ENCODE data around the gene IQCE.

The IQCE gene

DNA sequence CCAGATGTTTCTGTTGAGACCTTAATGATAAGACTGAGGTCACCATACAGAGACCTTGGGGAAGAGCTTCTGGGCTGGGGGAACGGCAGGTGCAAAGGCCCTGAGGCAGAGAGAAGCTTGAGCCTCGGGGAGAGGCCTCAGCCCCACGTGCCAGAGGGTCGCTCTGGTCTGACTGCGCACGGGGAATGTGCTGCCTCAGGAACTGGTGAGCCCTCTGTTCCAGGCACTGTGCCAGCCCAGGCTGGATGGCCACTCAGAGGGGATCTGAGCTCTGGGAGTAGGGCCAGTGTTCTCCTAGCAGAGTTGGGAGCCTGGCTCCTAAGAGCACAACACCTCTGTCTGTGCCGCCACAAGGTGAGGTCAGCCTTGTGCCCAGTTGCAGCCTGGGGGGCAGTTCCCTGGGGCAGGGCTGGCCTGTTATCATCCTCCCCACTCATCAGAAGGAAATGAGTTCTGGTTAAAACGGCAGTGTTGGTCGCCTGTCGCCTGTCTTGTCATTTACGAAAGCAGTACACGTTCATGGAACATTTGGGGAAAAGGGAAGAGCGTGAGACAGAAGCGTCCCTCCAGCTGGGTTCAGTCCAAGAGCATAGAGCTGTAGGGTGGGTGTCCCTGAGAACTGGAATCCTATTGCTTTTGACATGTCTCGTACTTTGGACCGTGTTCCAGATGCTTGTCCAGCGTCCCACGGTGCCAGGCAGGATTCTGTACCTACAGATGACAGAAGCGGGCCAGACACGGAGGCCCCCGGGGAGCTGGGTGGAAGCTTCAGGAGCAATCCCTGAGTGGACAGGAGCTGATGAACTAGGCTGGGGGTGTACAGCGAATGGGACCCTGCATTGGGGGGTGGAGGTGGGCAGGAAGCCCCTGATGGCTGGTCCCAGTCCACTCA lies 77.3 kb downstream of the IQCE start:
- DNase-seq (ENCODE audit: low read depth) = no peak
- TF ChIP-seq, protein P1, sequence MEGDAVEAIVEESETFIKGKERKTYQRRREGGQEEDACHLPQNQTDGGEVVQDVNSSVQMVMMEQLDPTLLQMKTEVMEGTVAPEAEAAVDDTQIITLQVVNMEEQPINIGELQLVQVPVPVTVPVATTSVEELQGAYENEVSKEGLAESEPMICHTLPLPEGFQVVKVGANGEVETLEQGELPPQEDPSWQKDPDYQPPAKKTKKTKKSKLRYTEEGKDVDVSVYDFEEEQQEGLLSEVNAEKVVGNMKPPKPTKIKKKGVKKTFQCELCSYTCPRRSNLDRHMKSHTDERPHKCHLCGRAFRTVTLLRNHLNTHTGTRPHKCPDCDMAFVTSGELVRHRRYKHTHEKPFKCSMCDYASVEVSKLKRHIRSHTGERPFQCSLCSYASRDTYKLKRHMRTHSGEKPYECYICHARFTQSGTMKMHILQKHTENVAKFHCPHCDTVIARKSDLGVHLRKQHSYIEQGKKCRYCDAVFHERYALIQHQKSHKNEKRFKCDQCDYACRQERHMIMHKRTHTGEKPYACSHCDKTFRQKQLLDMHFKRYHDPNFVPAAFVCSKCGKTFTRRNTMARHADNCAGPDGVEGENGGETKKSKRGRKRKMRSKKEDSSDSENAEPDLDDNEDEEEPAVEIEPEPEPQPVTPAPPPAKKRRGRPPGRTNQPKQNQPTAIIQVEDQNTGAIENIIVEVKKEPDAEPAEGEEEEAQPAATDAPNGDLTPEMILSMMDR (conservative IDR thresholded peaks at IDR 0.05; ENCODE audit: low read depth, low read length) = no peak
- H3K4me3 ChIP-seq (ENCODE audit: low read depth, low read length) = no peak overlapping the region

DNA sequence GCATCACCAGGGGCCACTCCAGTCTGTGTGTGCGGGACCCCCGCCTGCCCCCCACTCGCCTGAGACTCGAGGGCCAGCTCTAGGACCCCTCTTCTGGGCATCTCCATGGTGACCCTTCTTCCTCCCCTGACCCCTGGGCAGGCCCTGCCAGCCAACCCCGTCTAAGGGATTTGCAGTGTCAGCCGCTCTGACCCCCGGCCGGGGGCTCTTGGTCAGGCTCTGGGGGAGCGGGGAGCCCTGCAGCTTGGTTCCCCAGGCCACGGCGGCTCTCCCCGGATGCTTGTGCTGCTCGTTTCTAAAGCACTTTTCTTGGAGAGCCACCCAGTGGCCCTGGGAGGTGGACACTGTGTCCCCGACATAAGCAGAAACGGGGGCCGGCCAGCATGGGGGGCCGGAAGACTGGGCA lies 78.3 kb downstream of the IQCE start:
- DNase-seq (ENCODE audit: low read depth) = no peak
- TF ChIP-seq, protein P1 (conservative IDR thresholded peaks at IDR 0.05; ENCODE audit: low read depth, low read length) = no peak
- no peak overlapping the region for H3K4me3 ChIP-seq (ENCODE audit: low read depth, low read length)

DNA sequence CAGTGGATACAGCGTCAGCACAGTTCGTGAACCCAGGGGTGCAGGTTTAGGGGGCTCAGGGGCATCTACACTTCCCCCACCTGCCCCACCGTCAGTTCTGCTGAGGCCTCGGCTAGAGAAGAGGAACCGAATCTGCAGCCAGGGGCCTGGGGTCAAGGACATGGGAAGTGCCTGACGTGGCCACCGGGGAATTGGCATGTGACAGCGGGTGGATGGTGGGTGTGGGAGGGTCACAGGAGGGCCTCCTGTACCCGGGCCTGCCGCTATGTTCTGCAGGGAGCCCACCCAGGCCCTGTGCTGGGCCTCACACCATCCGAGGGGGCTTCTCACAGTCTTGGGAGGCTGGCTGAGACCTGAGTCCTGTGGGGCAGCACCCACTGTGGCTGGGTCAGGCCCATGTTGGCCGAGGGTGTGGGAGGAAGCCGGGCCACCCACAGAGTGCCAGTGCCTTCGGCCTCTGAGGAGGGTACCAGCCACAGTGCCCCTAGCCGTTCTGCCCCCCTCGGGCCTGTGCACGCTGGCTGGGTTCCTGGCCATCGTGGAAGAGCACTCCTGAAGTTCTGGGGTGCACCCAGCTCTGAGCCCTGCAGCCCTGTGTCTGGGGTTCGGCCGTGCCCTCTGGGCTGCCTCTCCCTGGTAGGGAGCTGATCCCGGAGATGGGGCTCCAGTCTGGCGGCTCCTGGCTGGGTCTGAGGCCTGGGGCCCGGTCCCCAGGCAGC lies 78.9 kb downstream of the IQCE start:
- TF ChIP-seq, protein P1 (conservative IDR thresholded peaks at IDR 0.05; ENCODE audit: low read depth, low read length) = no peak
- no peak for DNase-seq (ENCODE audit: low read depth)
- H3K4me3 ChIP-seq (ENCODE audit: low read depth, low read length) = no peak overlapping the region

DNA sequence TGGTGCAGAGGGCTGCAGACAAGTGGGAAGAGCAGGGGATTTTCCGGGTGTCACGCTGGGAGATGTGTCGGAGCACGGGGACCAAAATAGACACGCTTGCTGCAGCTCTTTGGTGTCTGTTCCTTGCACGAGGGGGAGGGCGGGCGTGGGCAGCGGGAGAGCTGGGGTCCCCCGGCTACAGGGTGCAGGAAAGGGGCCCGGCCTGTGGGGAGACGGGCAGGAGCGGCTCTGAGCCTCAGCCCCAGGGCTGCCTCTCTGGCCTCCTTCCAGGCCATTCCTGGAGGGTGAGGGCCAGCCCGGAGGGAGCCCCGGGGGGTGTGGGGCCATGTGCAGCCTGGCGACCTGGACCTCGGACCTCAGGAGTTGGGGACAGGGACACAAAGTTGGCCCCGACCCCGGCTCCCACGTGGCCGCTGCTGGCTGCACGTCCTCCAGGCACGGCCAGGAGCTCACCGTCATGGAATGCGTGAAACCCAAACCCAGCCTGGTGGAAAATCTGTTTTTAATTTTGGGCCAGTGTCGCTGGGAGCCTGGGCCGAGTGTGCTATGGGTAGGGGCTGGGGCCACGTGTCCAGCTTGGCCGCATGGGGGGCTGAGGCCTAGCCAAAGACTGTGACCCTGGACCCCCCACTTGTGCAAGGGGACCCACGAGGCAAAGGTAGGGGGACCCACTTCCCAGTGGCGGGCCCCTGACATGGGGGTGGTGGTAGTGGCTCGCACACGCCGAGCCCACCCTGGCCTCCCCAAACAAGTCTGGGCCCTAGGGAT lies 79.6 kb downstream of the IQCE start:
- TF ChIP-seq, protein P1 (conservative IDR thresholded peaks at IDR 0.05; ENCODE audit: low read depth, low read length) = no peak
- no peak overlapping the region for H3K4me3 ChIP-seq (ENCODE audit: low read depth, low read length)
- peak; percentile 54 for DNase-seq (ENCODE audit: low read depth)

DNA sequence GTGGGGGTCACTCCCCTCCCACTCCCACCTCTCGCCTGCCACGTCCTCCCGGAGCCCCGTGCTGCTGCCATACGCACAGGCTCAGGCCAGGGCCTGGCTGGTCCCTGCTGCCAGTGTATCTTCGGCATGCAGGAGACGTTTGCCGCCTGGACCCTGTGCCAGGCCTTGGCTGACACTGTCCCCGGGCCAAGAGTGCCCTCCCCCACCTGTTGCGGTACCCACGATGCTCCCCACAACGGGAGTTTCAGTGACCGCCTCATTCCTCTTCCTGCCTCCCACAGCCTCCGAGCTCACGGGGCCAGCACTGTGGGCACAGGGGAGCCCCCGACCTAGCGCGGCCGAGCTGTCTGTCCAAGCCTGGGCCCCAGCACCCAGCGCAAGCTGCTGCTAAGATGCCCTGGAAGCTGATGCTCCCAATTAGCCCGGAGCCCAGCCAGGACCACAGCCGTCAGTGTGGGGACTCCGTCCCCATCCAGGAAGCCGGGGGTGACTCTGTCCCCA lies 80.5 kb downstream of the IQCE start:
- H3K4me3 ChIP-seq (ENCODE audit: low read depth, low read length) = no peak overlapping the region
- DNase-seq (ENCODE audit: low read depth) = no peak
- TF ChIP-seq, protein P1 (conservative IDR thresholded peaks at IDR 0.05; ENCODE audit: low read depth, low read length) = no peak

DNA sequence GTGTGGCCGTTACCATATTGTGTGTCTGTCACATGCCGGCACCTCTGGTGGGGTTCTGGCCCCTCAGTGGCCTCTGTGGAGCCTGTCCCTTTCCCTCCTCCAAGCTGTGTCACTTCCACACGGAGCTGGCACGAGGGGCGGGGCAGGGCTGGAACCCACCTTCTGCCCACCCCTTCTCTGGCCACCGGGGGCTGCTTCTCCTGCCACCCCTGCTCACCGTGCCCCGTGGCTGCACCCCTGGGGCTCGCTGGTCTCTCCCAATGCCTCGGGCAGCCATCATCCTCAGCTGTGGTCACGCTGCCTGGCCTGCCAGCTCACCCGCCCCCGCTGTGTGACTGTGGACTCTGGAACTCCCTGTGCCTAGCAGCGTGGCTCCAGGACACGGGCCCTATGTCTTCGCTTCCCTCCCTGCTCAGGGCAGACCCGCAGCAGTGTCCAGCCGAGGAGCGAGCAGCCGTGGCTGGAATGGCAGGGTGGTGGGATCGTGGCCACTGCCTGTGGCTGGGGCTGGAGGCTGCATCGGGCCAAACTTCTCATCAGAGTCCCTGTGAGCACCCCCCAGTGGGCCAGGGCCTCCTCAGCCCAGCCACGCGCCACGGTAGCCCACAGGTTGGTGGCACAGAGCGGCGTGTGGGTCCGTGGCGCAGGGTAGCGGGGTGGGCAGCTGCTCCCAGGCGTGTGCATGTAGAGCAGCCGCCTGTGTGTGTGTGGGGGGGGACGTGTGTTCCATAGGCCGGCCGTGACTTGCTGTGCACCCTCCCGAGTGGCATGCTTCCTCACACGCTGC lies 81.1 kb downstream of the IQCE start:
- no peak for DNase-seq (ENCODE audit: low read depth)
- no peak overlapping the region for H3K4me3 ChIP-seq (ENCODE audit: low read depth, low read length)
- TF ChIP-seq, protein P1 (conservative IDR thresholded peaks at IDR 0.05; ENCODE audit: low read depth, low read length) = no peak

Data from choroid plexus epithelial cell (primary cell).